Nucleus accumbens (tissue), 56 donors: Measurements from ENCODE around the gene IL1R2.
A peak's percentile ranks its signal among the peaks of the same experiment; 100 is the strongest.
"Not testable (repeated sequence)": the region's sequence is repeated elsewhere in the genome, so short reads cannot be mapped to it uniquely, and the experiment has no call there.

ENCODE experiments used
- DNase-seq, 56 donors: peaks; one replicate each; lab custom pipeline; 2025; lab: John Stamatoyannopoulos, UW

IL1R2 gene

DNA sequence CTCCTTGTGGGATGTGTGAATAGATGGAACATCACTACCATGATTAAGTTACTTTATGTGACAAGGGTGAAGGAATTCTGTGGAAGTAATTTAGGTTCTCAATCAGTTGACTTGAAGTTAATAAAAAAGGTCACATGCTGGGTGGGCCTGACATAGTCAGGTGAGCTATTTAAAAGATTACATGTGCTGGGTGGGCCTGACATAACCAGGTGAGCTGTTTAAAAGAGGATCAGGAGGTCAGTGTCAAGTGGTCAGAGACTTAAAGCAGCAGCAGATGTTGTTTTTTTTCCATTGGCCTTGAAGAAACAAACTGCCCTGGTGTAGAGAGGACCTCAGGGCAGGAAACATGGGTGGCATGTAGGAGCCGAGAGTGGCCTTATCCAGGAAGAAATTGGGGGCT is 3.3 kb downstream of the IL1R2 start:
- DNase-seq, result no peak

GRCh38 chr2:101995804-101996203 is 4.0 kb downstream of the IL1R2 start:
- DNase-seq, result no peak

GRCh38 chr2:101998556-101998895 is 6.8 kb downstream of the IL1R2 start:
- DNase-seq, result no peak

GRCh38 chr2:101998896-101999789 is 7.4 kb downstream of the IL1R2 start:
- no peak for DNase-seq

DNA sequence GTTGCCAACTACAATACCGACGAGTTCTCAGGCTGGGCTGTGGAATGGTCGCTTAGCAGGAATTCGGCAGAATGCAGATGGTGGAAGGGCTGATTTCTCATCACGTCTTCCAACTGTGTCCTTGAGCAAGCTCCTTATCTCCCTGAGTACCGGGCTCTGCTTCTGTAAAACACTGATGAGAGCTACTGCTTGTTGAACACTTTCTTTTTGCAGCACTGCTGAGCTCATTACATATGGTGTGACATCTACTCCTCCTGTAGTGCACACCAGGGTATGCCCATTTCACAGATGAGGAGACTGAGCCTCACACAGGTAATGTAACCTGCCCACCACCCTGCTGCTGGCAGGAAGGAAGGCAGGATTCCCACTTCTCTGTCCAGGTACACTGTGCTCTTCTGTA is 8.3 kb downstream of the IL1R2 start:
- DNase-seq, result no peak

- no peak for DNase-seq
Measured at GRCh38 chr2:102000813-102001766, 9.3 kb downstream of the IL1R2 start.

GRCh38 chr2:102001767-102002142 is 10.0 kb downstream of the IL1R2 start:
- peak in 5 of 56 donors; percentile 2 to 23 (median 7) for DNase-seq

- no peak for DNase-seq
Measured at GRCh38 chr2:102002228-102002627, 10.5 kb downstream of the IL1R2 start.

DNA sequence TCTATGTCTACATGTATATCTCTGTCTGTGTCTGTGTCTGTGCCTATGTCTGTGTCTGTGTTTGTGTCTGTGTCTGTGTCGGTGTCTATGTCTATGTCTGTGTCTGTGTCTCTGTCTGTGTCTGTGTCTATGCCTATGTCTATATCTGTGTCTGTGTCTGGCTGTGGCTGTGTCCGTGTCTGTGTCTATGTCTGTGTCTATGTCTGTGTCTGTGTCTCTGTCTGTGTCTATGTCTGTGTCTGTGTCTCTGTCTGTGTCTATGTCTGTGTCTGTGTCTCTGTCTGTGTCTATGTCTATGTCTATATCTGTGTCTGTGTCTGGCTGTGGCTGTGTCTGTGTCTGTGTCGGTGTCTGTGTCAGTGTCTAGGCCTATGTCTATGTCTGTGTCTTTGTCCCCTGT is 11.1 kb downstream of the IL1R2 start:
- not testable (repeated sequence) for DNase-seq

GRCh38 chr2:102003696-102004095 is 11.9 kb downstream of the IL1R2 start:
- no peak for DNase-seq

GRCh38 chr2:102004581-102004980 is 12.8 kb downstream of the IL1R2 start:
- no peak for DNase-seq

- no peak for DNase-seq
Measured at GRCh38 chr2:102005449-102005848, 13.7 kb downstream of the IL1R2 start.

- DNase-seq, result peak in 6 of 56 donors; percentile 1 to 10 (median 6)
Measured at GRCh38 chr2:102005989-102006885, 14.5 kb downstream of the IL1R2 start.

- DNase-seq, result no peak
Measured at GRCh38 chr2:102006886-102007278, 15.1 kb downstream of the IL1R2 start.

GRCh38 chr2:102008490-102008889 is 16.7 kb downstream of the IL1R2 start:
- DNase-seq, result no peak

- no peak for DNase-seq
Measured at GRCh38 chr2:102009557-102009956, 17.8 kb downstream of the IL1R2 start.

DNA sequence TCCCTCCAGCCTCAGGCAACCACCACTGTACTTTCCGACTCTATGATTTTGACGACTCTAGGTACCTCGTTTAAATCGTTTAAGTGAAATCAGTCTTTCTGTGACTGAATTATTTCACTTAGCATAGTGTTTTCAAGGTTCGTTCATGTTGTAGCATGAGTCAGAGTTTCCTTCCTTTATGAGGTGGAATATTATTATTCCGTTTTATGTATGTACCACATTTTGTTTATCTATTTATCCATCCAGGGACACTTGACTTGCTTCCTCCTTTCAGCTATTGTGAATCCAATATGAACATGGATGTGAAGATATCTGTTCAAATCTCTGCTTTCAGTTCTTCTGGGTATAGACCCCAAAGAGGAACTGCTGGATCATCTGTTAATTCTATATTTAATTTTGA is 19.1 kb downstream of the IL1R2 start:
- no peak for DNase-seq

- no peak for DNase-seq
Measured at GRCh38 chr2:102012061-102012614, 20.4 kb downstream of the IL1R2 start.

DNA sequence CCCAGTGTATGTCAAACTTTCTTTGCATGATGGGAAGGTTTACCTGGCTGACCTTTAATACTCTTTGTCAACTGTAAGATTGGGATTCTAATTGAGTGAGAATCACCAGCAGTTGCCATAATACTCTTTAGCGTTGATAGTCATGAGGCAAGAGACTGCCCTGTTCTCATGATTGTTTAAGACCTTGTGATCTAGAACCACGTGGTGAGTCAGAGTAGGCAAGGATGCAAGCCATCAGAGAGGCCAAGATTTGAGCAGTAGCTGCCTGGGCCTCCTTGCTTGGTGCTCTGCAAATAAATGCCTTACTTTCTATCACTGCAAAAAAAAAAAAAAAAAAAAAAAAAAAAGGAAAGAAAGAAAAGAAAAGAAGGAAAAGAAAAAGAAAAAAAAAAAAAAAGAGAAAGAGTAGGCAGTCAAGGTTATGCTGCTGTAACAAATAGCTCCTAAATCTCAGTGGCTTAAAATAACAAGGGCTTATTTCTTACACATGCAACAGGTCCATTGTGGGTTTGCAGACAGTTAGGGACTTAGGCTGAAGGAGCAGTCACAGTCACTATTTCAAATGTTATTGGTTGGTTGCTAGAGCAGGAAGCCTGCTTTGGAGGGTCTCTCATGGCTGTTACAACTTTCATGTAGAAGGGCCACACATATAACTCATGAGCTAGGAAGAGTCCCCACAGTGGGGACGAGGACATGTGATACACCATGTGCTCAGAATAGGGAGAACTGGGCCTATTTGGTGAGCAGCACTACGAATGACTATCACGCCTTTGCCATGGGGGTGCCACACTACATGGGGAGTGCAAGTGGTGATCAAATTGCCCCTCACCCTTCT is 21.7 kb downstream of the IL1R2 start:
- DNase-seq, result no peak
